Fibroblast of skin of abdomen (primary cell): ENCODE data around the gene KIF19.

ENCODE experiments used
- DNase-seq: peaks from one replicate; pipeline ENCODE4 v3.0.0-alpha.2; 2013

The KIF19 gene

GRCh38 chr17:74362810-74363498 is 36.9 kb downstream of the KIF19 start:
- DNase-seq = no peak

- no peak for DNase-seq
Observed at GRCh38 chr17:74367206-74367605, 41.2 kb downstream of the KIF19 start, which contains the start of gene GPR142. TSS of gene GPR142 (plus strand) at chr17:74367506. CDS start at chr17:74369541, 2,035 bp downstream.

DNA sequence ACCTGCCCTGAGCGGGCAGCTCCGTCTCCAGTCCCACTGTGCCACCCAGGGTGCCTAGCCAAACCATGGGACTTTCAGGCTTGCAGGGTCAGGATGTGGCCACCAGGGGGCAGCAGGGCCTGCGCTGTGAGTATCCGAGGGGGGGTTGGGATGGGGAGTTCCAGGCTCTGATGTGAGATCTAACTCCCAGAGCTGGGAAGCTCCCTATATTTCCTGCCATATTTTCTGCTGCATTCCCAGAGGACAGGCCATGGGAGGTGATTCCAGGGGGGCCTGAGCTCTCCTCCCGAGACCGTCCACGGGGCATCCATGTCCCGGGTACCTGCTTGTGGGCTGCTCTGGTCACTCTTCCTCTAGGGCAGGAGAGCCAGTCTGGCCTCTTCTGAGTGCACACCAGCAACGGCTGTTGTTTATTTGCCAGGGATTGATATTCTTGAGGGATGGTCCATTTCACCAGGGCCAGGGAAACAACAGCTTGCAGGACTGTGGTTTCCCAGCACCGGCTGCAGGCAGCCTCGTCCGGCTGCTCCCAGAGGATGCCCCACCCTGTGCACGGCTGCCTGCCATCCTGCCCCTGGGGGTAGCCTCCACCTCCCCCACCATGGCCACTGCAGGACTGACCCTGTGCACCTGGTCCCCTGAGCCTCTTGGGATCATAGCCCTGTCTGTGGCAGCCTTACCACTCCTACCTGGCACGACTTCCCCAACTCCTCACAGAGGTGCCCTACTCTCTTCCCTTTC is 42.5 kb downstream of the KIF19 start:
- DNase-seq = peak; percentile 53

- DNase-seq = no peak
Observed at GRCh38 chr17:74369221-74369620, 43.2 kb downstream of the KIF19 start.

GRCh38 chr17:74369665-74370490 is 43.9 kb downstream of the KIF19 start:
- DNase-seq = no peak

- no peak for DNase-seq
Observed at GRCh38 chr17:74371653-74372147, 45.7 kb downstream of the KIF19 start.

DNA sequence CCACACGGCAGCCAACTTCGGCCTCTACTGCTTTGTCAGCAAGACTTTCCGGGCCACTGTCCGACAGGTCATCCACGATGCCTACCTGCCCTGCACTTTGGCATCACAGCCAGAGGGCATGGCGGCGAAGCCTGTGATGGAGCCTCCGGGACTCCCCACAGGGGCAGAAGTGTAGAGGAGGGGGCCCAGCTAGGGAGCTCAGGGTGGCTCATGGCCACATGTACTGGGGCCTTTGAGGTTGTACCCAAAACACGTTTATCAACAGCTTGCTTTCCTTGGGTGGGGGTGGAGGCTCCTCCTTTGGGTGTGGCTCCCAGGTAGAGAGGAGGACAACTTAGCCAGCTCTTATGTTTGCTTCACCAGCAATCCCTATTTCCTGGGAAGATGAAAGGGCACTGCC is 46.4 kb downstream of the KIF19 start:
- DNase-seq = no peak

DNA sequence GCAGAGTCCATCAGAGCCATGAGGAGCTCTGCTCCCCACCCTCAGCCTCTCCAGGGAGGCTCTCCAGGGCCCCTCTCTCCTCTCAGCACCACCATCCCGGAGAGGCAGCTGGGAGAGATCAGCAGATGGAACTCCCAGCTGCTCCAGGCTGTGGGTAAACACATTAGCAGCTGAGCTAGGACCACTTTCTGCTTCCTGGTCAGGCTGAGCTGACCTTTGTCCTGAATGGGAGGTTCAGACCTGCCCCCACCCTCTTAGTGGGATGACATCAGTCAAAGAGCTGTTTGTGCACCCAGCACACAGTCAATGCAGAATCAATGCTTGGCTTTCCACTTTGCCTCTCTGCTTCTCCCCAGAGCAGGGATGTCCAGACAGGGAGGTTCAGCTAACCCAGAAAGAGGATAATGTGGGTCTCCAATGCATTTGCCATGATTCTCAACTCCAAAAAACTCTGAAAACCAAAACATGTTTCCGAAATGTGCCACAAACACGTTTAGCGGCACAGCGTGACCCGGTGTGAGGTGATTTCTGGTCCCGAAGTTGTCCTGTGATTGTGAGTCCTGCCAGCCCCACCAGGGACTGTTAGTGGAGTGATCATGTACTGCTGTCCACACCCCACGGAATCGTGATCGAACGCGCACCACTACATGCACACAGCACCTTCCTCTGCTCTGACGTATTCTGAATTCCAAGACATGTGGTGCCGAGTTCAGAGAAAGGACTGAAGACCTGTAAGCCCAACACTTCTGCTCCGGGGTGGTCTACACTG is 48.0 kb downstream of the KIF19 start:
- DNase-seq = no peak

GRCh38 chr17:74374858-74375257 is 48.8 kb downstream of the KIF19 start:
- no peak for DNase-seq

DNA sequence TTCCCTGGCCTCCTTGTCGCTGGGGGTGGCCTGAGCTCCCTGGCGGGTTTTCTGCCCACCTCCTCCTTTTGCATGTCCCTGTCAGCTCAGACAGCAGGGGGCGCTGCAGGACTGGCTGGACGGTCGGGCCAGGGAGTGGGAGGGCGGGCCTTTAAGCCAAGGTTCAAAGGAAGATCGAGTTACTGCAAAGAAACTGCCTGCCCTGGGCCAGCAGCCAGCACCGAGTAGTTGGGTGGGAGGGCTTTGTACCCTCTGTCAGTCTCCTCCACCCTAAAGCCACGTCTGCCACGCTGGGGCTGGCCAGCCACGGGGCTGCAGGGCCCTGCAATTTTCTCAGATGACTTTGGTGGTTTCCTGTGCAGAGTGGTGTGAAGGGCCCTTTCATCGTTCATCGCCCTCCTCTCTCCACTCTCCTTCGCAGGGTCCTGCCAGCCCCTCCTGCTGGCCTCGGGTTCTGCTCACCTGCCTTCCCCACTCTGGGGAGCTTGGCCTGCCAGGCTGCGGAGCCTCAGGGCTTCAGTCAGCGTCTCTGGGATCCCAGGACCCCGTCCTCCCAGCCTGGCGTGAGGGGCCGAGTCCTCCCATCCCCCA is 53.6 kb downstream of the KIF19 start:
- peak; percentile 69 for DNase-seq

GRCh38 chr17:74380086-74380958 is 54.3 kb downstream of the KIF19 start:
- DNase-seq = no peak

DNA sequence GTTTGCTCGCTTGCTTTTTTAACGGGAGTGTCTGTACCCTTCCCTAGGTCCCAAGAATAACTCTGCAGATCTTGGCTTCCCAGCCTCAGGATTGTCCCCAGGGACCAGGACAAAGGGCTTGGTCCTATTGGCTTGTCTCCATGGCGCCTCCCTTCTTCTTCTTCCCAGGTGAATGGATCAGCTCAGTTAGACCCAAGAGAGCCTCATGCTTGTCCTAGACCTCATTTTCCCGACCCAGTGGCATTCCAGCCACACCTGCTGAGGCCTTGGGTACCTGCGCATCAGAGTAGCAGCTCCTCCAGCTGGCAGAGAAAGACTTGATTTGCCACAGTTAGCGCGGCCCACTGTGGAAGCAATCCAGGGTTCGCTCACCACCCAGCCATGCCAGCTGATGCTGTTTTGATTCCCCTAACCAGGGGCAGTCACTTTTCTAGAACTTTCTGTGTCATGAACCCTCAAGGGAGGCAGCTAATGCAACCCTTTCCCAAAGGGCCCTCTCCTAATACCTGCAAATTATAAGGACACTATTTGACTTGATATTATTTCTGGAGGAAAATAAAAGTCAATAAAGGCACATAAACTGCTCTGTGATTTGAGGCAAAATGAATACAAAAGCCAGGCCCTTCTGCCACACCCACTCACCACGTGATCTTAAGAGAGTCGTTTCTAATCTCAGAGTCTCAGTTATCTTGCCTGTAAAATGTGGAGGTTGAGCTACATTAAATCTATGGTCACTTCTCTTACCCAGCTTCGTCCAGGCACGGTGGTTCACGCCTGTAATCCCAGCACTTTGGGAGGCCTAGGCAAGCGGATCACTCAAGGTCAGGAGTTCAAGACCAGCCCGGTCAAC is 55.2 kb downstream of the KIF19 start:
- DNase-seq = no peak

- no peak for DNase-seq
Observed at GRCh38 chr17:74383141-74383540, 57.1 kb downstream of the KIF19 start.

- DNase-seq = no peak
Observed at GRCh38 chr17:74385201-74385600, 59.2 kb downstream of the KIF19 start.

GRCh38 chr17:74386386-74386785 is 60.4 kb downstream of the KIF19 start:
- no peak for DNase-seq

DNA sequence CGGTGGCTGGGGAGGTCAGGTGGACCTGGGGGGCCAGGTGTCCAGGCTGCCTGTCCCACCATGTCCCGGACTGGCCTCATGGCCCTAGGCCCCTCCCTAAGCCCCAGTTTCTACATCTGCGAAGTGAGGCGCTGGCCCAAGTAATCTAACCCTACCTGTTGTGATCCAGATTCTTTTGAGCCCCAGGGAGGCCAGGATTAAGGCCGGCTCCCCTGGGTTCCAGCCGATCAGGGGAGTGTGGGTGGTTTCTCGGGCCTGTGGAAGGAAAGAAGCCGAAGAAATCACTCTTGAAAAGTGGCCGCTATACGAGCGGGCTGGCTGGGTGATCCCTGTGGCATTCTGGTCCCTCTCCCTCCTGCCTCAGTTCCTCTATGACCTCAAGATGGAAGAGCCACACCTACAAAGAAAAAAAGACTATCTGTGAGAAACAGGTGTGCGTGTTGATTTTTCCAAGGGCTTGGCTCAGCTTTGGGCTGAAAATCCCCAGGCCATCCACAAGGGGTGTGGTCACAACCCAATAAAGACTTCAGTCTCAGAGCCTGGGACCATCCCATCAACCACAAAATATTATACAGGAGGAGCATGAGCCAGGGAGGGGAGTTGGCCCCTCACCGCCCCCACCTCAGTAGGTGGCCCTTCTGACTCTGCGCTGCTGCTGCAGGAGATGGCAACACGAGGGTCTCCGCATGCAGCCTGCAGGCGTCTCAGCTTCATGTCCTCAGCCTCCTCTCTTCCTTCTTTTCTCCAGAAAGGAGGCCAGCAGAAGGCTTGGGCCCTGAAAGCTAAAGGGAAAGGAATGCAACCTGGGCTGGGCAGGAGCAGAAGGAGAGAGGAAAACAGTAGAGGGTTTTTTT is 61.6 kb downstream of the KIF19 start:
- DNase-seq = no peak

- no peak for DNase-seq
Observed at GRCh38 chr17:74389084-74389753, 63.2 kb downstream of the KIF19 start.
